ENCODE results near the gene ROR2.
"Not testable (repeated sequence)": the region's sequence is repeated elsewhere in the genome, so short reads cannot be mapped to it uniquely, and the experiment has no call there.

ROR2 gene

DNA sequence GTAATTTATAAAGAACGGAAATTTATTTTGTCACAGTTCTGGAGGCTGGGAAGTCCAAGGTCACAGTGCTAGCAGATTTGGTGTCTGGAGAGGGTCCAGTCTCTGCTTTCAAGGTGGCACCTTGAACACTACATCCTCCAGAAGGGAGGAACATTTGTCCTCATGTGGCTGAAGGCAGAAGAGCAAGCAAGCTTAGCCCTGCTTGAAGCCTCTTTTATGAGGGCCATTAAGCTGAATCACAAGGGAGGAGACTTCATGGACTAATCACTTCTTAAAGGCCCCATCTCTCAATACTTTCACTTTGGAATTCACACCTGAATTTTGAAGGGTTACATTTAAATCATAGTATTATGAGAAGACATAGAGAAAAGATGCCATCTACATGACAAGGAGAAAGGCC, 311.0 kb downstream of the ROR2 start:
- TF ChIP-seq, protein P1, sequence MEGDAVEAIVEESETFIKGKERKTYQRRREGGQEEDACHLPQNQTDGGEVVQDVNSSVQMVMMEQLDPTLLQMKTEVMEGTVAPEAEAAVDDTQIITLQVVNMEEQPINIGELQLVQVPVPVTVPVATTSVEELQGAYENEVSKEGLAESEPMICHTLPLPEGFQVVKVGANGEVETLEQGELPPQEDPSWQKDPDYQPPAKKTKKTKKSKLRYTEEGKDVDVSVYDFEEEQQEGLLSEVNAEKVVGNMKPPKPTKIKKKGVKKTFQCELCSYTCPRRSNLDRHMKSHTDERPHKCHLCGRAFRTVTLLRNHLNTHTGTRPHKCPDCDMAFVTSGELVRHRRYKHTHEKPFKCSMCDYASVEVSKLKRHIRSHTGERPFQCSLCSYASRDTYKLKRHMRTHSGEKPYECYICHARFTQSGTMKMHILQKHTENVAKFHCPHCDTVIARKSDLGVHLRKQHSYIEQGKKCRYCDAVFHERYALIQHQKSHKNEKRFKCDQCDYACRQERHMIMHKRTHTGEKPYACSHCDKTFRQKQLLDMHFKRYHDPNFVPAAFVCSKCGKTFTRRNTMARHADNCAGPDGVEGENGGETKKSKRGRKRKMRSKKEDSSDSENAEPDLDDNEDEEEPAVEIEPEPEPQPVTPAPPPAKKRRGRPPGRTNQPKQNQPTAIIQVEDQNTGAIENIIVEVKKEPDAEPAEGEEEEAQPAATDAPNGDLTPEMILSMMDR (IDR thresholded peaks at IDR 0.05; ENCODE audit: low read depth, low read length) = no peak
- no peak for DNase-seq (ENCODE audit: extremely low read depth, low read depth)

DNA sequence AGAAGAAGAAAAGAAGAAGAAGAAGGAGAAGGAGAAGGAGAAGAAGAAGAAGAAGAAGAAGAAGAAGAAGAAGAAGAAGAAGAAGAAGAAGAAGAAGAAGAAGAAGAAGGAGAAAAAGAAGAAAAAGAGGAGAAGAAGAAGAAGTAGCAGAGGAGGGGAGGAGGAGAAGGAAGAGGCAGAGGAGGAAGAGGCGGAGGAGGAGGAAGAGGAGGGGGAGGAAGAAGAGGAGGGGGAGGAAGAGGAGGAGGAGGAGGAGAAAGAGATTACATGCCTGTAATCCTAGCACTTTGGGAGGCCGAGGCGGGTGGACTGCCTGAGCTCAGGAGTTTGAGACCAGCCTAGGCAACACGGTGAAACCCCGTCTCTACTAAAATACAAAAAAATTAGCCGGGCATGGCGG, 315.2 kb downstream of the ROR2 start:
- DNase-seq (ENCODE audit: extremely low read depth, low read depth) = not testable (repeated sequence)

DNA sequence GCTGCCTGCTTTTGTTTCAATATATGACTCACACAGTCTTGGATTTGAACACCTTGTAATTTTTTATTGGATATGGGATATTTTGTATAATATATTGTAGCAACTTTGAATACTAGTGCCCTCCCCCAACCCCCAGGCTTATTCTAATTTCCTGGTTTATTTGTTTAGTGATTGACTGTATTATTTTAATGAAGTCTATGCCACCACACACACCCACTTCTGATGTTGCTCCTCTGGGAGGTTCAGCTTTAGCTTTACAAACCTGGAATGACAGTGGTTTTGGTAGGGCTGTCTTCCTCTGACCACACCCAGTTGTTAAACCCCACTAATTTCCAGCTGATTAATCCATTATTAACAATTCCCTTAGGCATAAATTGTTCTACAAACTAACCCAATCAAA, 320.3 kb downstream of the ROR2 start:
- DNase-seq (ENCODE audit: extremely low read depth, low read depth) = no peak

DNA sequence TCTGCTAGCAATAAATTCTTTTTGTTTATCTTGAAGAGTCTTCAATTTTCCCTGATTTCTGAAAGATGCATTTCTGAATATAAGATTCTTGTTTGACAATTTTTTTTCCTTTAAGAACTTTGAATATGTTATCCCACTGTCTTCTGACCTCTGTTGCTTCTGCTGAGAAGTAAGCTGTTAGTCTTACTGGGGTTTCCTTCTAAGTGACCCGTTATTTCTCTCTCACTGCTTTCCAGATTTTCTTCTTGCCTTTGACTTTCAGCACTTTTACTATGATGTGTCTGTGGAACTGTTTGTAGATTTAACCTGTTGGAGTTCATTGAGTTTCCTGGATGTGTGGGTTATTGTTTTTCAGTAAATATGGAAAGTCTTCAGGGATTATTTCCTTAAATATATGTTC, 321.1 kb downstream of the ROR2 start:
- TF ChIP-seq, protein P1 (IDR thresholded peaks at IDR 0.05; ENCODE audit: low read depth, low read length) = no peak
- no peak for DNase-seq (ENCODE audit: extremely low read depth, low read depth)

More for the DNA sequence above, 320.3 kb downstream of the ROR2 start:
- TF ChIP-seq, protein P1 (IDR thresholded peaks at IDR 0.05; ENCODE audit: low read depth, low read length) = no peak

DNA sequence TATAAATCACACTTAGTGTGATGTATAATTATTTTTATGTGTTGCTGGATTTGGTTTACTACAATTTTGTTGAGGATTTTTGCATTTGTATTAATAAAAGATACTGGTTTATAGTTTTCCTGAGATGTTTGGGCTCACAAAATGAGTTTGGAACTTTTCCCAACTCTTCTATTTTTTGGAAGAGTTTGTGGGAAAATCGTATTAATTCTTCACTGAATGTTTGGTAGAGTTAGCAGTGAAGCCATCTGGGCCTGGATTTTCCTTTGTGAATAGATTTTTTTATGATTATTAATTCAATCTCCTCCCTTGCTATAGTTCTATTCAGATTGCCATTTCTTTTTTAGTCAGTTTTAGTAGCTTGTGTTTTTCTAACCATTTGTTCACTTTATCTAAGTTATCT, 324.7 kb downstream of the ROR2 start:
- TF ChIP-seq, protein P1 (IDR thresholded peaks at IDR 0.05; ENCODE audit: low read depth, low read length) = no peak
- DNase-seq (ENCODE audit: extremely low read depth, low read depth) = no peak

DNA sequence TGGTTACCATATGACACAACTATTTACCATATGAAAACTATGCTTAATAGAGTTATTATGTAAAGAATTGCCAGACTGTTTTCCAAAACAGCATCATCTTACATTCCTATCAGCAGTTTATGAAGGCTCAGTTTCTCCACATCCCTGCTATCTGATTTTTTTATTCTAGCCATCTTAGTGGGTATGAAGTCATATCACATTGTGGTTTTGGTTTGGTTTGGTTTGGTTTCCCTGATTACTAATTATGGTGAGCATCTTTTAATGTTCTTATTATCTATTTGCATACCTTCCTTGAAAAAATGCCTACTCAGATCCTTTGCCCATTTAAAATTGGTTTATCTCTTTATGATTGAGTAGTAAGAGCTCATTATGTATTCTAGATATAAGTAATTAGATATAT, 327.0 kb downstream of the ROR2 start:
- DNase-seq (ENCODE audit: extremely low read depth, low read depth) = no peak

DNA sequence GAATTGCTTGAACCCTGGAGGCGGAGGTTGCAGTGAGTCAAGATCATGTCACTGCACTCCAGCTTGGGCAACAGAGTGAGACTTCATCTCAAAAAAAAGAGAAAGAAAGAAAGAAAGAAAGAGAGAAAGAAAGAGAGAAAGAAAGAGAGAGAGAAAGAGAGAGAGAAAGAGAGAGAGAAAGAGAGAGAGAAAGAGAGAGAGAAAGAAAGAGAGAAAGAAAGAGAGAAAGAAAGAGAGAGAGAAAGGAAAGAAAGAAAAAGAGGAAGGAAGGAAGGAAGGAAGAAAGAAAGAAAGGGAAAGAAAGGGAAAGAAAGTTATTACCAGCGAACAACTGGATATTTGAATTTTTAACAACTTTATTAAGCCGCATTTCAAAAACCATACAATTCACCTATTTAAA, 327.9 kb downstream of the ROR2 start:
- DNase-seq (ENCODE audit: extremely low read depth, low read depth) = not testable (repeated sequence)

More for the DNA sequence above, 327.0 kb downstream of the ROR2 start:
- TF ChIP-seq, protein P1 (IDR thresholded peaks at IDR 0.05; ENCODE audit: low read depth, low read length) = no peak

DNA sequence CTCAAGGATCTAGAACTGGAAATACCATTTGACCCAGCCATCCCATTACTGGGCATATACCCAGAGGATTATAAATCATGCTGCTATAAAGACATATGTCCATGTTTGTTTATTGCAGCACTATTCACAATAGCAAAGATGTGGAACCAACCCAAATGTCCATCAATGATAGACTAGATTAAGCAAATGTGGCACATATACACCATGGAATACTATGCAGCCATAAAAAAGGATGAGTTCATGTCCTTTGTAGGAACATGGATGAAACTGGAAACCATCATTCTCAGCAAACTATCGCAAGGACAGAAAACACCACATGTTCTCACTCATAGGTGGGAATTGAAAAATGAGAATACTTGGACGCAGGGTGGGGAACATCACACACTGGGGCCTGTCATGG, 336.0 kb downstream of the ROR2 start:
- DNase-seq (ENCODE audit: extremely low read depth, low read depth) = not testable (repeated sequence)

DNA sequence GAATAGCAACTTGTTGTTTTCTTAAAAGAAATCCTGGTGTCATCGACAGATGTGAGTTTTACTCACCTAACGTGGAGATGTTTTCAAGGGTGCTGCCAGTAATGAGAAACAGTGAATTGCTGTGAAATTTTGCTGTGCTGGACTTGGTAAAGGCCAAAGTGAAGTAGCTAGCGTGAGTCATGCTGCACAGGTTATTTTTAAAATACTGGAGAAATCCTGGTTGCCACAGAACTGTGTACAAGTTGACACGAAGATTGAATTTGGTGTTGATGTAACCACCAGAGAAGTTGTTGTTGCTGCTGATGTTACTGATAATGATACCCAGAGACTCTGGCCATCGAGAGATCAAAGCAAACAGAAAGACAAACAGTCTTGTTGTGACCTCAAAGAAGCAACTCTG, 338.4 kb downstream of the ROR2 start:
- DNase-seq (ENCODE audit: extremely low read depth, low read depth) = no peak
- TF ChIP-seq, protein P1 (IDR thresholded peaks at IDR 0.05; ENCODE audit: low read depth, low read length) = no peak

Data from AG09319 (cell line).